SU-DHL-6 (cell line): ENCODE data around the gene SATL1.
"Not testable (repeated sequence)": the region's sequence is repeated elsewhere in the genome, so short reads cannot be mapped to it uniquely, and the experiment has no call there.

Experiments used
- EZH2phosphoT487 ChIP-seq: fragments of 200-600 bp; sonication (generic), shearing (Covaris generic); conservative IDR thresholded peaks from 2 replicates; pipeline ENCODE4 v1.6.1; 2018; ENCODE audit warnings: mild to moderate bottlenecking, antibody characterized with exemption, low read length, moderate library complexity, mixed read lengths
- TF ChIP-seq, protein P1 (sequence below): fragments of 200-600 bp; sonication (generic); IDR thresholded peaks from one replicate; pipeline ENCODE4 v1.5.1; 2017; ENCODE audit warnings: antibody characterized with exemption, mild to moderate bottlenecking, low read length, moderate library complexity; ENCODE audit not compliant: insufficient read depth, poor library complexity, severe bottlenecking

GRCh38 chrX:85285286-85285685 is 41.7 kb upstream of the SATL1 start:
- TF ChIP-seq, protein P1, sequence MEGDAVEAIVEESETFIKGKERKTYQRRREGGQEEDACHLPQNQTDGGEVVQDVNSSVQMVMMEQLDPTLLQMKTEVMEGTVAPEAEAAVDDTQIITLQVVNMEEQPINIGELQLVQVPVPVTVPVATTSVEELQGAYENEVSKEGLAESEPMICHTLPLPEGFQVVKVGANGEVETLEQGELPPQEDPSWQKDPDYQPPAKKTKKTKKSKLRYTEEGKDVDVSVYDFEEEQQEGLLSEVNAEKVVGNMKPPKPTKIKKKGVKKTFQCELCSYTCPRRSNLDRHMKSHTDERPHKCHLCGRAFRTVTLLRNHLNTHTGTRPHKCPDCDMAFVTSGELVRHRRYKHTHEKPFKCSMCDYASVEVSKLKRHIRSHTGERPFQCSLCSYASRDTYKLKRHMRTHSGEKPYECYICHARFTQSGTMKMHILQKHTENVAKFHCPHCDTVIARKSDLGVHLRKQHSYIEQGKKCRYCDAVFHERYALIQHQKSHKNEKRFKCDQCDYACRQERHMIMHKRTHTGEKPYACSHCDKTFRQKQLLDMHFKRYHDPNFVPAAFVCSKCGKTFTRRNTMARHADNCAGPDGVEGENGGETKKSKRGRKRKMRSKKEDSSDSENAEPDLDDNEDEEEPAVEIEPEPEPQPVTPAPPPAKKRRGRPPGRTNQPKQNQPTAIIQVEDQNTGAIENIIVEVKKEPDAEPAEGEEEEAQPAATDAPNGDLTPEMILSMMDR: not testable (repeated sequence)
- TF ChIP-seq EZH2phosphoT487: not testable (repeated sequence)
